Brain microvascular endothelial cell (primary cell): ENCODE data around the gene NPEPL1.

Experiments used
- DNase-seq: peaks from one replicate; pipeline ENCODE4 v3.0.0-alpha.2; 2020
- H3K27ac ChIP-seq: fragments of 250-450 bp; sonication (Bioruptor Pico); 2 replicates; pipeline ENCODE4 v1.5.1; 2020; ENCODE audit warnings: mild to moderate bottlenecking, moderate library complexity
- H3K27me3 ChIP-seq: fragments of 250-450 bp; sonication (Bioruptor Pico); replicated peaks from 2 replicates; pipeline ENCODE4 v1.5.1; 2020; ENCODE audit warnings: mild to moderate bottlenecking
- H3K36me3 ChIP-seq: fragments of 250-450 bp; sonication (Bioruptor Pico); replicated peaks from 2 replicates; pipeline ENCODE4 v1.5.1; 2020; ENCODE audit warnings: mild to moderate bottlenecking
- H3K4me3 ChIP-seq: 2 replicates; pipeline ENCODE4 v1.5.1; 2011; ENCODE audit warnings: low read depth, mild to moderate bottlenecking, control low read depth, low read length, moderate library complexity
- in situ Hi-C: cut with HindIII; loops from 2 replicates; pipeline ENCODE4 v1.10.0; 2017; ENCODE audit warnings: low sequenced_read_pairs, low pct_ligation_motif_present
- TF ChIP-seq, protein P1 (sequence below): IDR thresholded peaks from 2 replicates; pipeline ENCODE4 v1.5.1; 2011; ENCODE audit warnings: low read depth, mild to moderate bottlenecking, moderate library complexity, low read length, control low read depth, inconsistent platforms; ENCODE audit errors: missing control alignments

Gene NPEPL1

GRCh38 chr20:58660855-58661597 lies 31.6 kb upstream of the NPEPL1 start:
- no peak for DNase-seq
- Histone ChIP-seq H3K27me3 (no peaks in the 10 kb centered on the region), H3K36me3 (peaks cover 13% of the 10 kb centered on the region), H3K27ac (no peak overlapping the region), H3K4me3 (no peak overlapping the region)
- TF ChIP-seq, protein P1, sequence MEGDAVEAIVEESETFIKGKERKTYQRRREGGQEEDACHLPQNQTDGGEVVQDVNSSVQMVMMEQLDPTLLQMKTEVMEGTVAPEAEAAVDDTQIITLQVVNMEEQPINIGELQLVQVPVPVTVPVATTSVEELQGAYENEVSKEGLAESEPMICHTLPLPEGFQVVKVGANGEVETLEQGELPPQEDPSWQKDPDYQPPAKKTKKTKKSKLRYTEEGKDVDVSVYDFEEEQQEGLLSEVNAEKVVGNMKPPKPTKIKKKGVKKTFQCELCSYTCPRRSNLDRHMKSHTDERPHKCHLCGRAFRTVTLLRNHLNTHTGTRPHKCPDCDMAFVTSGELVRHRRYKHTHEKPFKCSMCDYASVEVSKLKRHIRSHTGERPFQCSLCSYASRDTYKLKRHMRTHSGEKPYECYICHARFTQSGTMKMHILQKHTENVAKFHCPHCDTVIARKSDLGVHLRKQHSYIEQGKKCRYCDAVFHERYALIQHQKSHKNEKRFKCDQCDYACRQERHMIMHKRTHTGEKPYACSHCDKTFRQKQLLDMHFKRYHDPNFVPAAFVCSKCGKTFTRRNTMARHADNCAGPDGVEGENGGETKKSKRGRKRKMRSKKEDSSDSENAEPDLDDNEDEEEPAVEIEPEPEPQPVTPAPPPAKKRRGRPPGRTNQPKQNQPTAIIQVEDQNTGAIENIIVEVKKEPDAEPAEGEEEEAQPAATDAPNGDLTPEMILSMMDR: no peak
- in situ Hi-C loops: loop anchor here (25.0 kb wide), 1 partner anchor 176 kb away; no protein-coding TSS in a partner anchor

GRCh38 chr20:58661598-58662473 lies 30.8 kb upstream of the NPEPL1 start:
- H3K4me3 ChIP-seq: no peak overlapping the region
- peaks cover 13% of the 10 kb centered on the region for H3K36me3 ChIP-seq
- TF ChIP-seq, protein P1: no peak
- H3K27me3 ChIP-seq: no peaks in the 10 kb centered on the region
- DNase-seq: no peak
- no peak overlapping the region for H3K27ac ChIP-seq
- in situ Hi-C loops: loop anchor here (25.0 kb wide), 1 partner anchor 175 kb away; no protein-coding TSS in a partner anchor

DNA sequence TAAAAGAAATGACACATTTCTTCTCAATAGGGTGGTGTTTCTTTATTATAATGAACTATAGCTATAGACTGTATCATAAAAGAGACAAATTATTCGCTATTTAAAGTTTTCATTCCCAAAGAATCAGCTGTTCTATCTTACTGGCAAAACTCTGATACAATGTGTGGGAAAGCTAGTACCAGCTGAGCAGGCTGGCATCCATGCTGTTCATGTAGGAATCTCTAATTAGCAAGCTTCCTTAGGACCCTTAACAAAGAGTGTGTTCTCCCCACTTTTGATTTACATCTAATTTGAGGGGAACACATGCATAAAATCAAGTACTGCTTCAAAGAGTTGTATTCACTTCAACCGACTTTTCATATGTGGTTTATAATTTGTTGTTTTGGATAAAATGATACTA lies 28.3 kb upstream of the NPEPL1 start:
- no peak overlapping the region for H3K27ac ChIP-seq
- H3K36me3 ChIP-seq: peaks cover 27% of the 10 kb centered on the region
- H3K27me3 ChIP-seq: no peaks in the 10 kb centered on the region
- in situ Hi-C loops: loop anchor here (25.0 kb wide), 1 partner anchor 173 kb away; no protein-coding TSS in a partner anchor
- no peak for DNase-seq
- TF ChIP-seq, protein P1: no peak
- no peak overlapping the region for H3K4me3 ChIP-seq

- H3K27ac ChIP-seq: no peak overlapping the region
- in situ Hi-C loops: loop anchor here (25.0 kb wide), 1 partner anchor 172 kb away; no protein-coding TSS in a partner anchor
- TF ChIP-seq, protein P1: no peak
- H3K27me3 ChIP-seq: no peaks in the 10 kb centered on the region
- H3K36me3 ChIP-seq: peaks cover 33% of the 10 kb centered on the region
- H3K4me3 ChIP-seq: no peak overlapping the region
- DNase-seq: no peak
Observed at GRCh38 chr20:58664883-58665282, 27.7 kb upstream of the NPEPL1 start.

- in situ Hi-C loops: loop anchor here (25.0 kb wide), 1 partner anchor 172 kb away; no protein-coding TSS in a partner anchor
- Histone ChIP-seq H3K4me3 (no peak overlapping the region), H3K27ac (no peak overlapping the region), H3K27me3 (no peaks in the 10 kb centered on the region), H3K36me3 (peaks cover 38% of the 10 kb centered on the region)
- no peak for DNase-seq
- TF ChIP-seq, protein P1: no peak
Observed at GRCh38 chr20:58665606-58666005, 27.0 kb upstream of the NPEPL1 start.
